HG02623 (cell line): Measurements from ENCODE around the gene RPS26.
"Not testable (repeated sequence)": the region's sequence is repeated elsewhere in the genome, so short reads cannot be mapped to it uniquely, and the experiment has no call there.

Experiments used
- ATAC-seq: cut with Tn5 transposase; IDR thresholded peaks from one replicate; pipeline ENCODE4 v1.9.1; 2021; ENCODE audit warnings: moderate library complexity; ENCODE audit not compliant: unreplicated experiment

The RPS26 gene

DNA sequence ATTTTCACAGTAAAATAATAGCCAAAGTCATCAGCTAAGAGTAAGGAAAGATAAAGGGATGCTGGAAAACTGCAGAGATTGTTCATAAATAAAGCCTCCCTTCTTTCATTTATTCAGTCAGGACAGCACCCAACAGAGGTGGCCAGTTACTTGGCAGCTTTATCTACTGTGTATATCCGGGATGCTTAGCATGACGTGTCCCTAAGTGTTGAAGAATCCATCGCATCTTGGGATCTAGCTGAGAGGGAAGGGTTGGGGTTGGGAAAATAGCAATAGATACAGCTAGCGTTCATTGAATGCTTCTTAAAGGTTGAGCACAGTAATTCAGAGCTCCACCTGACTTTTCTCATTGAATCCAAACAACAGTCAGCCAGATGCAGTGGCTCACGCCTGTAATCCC, 32.7 kb downstream of the RPS26 start:
- ATAC-seq: no peak

GRCh38 chr12:56077966-56078365, 36.2 kb downstream of the RPS26 start:
- not testable (repeated sequence) for ATAC-seq

DNA sequence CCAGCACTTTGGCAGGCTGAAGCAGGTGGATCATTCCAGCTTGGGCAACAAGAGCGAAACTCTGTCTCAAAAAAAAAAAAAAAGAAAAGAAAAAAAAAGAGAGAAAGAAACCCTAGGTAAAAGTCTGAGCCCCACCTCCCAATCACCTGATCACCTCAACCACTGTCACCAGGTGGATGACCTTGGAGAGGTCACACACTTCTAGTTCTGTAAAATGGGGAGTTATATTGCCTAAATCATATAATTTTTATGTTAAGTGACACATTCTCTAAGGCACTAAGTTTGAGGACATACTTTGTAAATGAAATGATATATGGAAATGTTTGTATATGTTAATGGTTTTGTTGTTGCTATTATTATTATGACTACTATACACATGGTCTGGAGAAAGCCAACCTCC, 36.7 kb downstream of the RPS26 start:
- ATAC-seq: no peak

DNA sequence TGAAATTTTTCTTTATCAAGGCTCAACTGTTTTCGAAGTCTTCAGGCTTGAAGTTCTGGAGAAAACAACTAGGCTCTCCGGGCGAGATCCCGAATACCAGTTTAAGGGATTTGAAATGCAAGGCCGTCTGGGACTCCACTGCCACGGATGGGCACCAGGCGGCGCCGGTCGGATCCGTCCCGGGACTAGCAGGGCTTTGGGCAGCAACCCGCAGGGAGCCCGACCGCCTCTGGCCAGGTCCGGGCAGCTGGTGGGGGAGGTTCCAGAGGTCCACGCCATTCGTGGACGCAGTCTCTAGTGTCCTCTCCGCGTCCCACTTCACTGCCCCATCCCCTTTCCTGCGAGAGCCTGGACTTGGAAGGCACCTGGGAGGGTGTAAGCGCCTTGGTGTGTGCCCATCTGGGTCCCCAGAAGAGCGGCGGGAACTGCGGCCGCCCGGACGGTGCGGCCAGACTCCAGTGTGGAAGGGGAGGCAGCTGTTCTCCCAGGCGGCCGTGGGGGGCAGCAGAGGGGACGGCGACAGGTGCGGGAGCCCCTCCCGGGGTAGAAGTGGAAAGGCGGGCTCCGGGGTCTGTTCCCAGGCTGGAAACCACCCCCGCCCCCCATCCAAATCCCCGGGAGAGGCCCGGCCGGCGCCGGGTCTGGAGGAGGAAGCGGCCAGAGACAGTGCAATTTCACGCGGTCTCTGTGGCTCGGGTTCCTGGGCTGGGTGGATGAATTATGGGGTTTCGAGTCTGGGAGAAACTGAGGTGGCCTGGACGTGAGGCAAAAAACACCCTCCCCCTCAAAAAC, 37.4 kb downstream of the RPS26 start:
- no peak for ATAC-seq

GRCh38 chr12:56079723-56080555, 38.2 kb downstream of the RPS26 start, which contains the start of gene ERBB3:
Gene ERBB3 (plus strand): TSS chr12:56080165. CDS start chr12:56080301, 136 bp downstream.
- no peak for ATAC-seq

- no peak for ATAC-seq
Observed at GRCh38 chr12:56080556-56081138, 38.9 kb downstream of the RPS26 start.

- no peak for ATAC-seq
Observed at GRCh38 chr12:56081393-56082347, 40.0 kb downstream of the RPS26 start.

- ATAC-seq: no peak
Observed at GRCh38 chr12:56082382-56082781, 40.7 kb downstream of the RPS26 start.

- ATAC-seq: no peak
Observed at GRCh38 chr12:56082967-56083366, 41.2 kb downstream of the RPS26 start.

DNA sequence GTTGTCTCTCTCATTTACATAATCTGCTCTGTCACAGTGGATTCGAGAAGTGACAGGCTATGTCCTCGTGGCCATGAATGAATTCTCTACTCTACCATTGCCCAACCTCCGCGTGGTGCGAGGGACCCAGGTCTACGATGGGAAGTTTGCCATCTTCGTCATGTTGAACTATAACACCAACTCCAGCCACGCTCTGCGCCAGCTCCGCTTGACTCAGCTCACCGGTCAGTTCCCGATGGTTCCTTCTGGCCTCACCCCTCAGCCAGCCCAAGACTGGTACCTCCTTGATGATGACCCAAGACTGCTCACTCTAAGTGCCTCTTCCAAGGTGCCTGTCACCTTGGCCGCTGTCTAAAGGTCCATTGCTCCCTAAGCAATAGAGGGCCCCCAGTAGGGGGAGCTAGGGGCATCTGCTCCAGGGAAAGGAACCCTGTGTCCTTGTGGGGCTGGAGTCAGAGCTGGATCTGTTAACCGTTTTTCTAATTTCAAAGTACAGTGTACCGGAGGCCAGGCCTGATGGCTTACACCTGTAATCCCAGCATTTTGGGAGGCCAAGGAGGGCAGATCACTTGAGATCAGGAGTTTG, 43.3 kb downstream of the RPS26 start:
- ATAC-seq: no peak

DNA sequence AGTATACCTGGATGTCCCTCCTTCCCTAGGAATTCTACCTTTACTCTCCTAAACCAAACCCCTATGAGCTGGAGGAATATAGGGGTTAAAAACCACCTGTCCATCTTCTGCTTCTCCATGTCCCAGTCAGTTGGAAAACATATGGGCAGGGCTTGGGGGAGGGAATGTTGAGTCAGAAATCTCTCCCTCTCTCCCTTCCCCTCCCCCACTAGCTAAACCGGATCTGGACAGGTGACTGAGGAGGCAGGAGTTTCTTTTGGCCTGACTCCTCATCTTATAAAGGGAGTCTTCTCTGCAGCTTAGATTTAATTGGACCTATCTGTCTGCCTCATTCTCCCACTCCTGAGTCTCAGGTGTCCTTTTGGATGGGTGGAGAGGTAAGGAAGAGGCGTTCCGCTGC, 44.4 kb downstream of the RPS26 start:
- no peak for ATAC-seq

DNA sequence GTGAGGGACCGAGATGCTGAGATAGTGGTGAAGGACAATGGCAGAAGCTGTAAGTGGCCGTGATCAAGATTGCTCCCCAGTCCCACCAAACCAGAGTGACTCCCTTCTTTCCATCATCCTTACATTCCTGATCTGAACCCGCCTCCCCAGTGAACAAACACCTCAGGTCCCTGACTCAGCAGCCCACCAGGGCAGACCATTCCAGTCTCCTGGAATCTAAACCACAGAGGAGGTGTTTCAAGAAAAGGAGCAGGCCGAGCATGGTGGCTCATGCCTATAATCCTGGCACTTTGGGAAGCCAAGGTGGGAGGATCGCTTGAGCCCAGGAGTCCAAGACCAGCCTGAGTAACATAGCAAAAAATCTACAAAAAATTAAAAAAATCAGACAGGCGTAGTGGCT, 44.9 kb downstream of the RPS26 start:
- no peak for ATAC-seq

GRCh38 chr12:56087220-56087619, 45.5 kb downstream of the RPS26 start:
- no peak for ATAC-seq
